Activated CD4-positive, alpha-beta T cell treated with anti-CD3 and anti-CD28 coated beads, Interleukin-2, amount 50 U/mL, for 4 hours (primary cell): ENCODE measurements around the gene OSBPL5.
"Not testable (repeated sequence)": the region's sequence is repeated elsewhere in the genome, so short reads cannot be mapped to it uniquely, and the experiment has no call there.

ENCODE experiments used
- DNase-seq, 2 experiments: peaks; one replicate each; pipeline ENCODE4 v3.0.0-alpha.2; 2020

Gene OSBPL5

DNA sequence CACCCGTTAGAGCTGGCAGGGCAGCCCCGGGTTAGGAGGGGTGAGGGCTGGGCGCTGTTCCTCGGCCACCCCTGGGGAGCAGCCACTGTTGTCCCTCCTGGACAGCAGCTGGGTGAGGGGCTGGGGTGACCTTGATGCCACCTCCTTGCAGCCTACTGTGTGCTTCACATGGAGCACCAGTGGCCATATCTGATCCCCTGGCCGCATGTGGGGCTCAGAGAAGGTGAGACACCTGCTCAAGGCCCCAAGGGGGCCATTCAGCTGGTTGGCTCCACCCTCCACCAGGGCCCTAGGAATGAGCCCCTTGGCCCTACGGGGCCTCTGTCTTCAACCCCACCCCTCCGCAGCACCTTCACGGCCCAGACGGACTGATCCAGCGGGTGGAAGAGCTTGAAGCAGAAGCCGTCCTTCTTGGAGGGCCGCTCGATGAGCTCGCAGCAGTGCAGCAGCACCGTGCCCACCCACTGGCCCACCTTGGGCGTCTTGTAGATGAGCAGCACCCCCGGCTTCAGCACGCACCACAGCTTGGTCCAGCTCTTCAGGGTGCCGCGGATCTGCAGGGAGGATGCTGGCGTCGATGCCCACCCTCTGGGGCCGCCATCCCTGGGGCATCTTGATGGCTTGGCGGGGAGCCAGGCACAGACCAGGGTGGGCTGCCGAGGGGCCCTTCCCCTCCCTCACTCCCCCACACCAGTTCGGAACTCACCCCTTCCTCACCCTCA, 44.9 kb downstream of the OSBPL5 start:
- no peak for DNase-seq

DNA sequence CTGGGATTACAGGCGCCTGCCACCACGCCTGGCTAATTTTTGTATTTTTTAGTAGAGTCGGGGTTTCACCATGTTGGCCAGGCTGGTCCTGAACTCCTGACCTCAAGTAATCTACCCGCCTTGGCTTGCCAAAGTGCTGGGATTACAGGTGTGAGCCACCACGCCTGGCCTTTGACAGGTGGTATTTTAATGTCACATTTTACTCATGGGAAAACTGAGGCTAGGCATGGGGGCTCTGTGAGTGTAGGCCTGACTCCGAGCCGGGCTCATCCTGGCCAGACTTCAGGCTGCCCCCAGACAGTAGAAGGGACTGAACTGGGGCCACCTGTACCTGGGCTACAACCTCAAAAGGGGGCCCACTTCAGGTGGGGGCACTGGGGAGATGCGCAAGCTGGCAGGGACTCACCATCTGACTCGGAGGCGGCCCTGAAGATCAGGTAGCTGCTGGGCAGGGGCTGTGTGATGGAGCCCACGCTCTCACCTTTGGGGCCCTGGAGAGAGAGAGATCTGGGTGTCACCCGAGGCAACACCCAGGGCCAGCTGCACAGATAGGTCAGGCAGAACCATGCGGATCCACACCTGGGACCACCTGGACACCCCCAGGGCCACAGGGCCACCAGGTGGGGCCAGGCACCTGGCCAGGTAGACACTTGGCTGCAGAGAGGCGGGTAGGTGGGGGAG, 45.8 kb downstream of the OSBPL5 start:
- DNase-seq: no peak

DNA sequence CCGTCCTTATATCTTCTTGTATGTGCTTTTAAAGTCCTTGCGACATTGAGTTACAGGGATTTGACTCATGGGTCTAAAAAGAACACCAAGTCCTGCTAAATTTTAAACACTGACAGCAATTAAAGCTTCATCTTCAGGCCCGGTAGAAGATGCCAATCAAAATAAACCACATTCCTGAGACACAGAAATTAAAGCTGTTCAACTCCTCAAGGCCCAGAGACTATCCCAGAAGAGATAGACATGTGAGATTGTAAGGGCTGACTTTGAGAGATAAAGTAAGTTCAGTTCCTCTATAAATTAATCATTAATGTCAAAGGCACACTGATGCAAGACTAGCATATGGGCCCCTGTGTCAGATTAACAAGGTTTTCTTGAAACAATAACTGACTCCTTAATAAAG, 49.8 kb downstream of the OSBPL5 start:
- no peak for DNase-seq

DNA sequence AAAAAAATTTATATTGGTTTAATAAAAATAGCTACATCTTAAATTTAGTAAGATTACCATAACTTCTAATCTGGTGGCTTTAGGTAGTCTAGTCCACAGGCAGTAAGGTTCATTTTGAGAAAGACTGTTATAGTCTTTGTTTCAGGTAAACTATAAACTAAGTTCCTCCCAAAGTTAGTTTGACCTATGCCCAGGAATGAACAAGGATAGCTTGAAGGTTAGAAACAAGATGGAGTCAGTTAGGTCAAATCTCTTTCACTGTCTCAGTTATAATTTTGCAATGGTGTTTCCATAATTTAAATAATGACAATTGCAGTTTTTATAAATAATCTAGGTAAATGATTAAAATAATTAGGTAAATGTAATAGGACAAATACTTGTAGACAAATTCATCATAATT, 51.4 kb downstream of the OSBPL5 start:
- not testable (repeated sequence) for DNase-seq

DNA sequence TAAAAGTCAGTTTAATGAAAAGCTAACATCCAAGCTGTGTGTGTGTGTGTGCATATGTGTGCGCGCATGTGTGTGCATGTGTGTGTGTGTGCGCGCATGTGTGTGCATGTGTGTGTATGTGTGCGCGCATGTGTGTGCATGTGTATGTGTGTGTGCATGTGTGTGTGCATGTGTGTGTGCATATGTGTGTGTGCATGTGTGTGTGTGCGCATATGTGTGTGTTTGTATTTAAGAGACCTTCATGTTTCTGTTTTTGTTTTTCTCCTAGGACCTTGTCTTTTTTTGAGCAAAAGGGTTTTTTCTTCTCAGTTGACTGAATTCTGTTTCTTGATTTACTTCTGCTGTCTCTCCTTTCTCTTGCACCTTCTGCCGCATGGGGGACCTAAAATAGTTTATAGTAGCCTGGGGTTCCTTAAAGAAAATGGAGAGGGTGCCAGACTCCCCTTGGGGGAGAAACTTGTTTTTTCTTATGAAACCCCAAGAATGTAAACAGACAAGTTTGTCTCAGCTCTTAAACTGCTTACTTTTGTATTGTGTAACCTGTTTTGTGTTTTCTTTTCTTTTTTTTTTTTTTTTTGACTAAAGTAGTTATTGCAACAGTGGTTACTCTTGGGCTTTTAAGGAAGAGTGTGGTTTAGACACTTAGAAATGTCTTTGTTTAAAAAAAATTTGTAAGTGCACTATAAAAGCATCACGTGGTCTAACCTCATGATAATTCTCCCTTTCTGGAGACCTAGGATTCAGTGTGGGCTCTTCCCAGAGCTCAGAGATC, 53.0 kb downstream of the OSBPL5 start:
- no peak for DNase-seq

DNA sequence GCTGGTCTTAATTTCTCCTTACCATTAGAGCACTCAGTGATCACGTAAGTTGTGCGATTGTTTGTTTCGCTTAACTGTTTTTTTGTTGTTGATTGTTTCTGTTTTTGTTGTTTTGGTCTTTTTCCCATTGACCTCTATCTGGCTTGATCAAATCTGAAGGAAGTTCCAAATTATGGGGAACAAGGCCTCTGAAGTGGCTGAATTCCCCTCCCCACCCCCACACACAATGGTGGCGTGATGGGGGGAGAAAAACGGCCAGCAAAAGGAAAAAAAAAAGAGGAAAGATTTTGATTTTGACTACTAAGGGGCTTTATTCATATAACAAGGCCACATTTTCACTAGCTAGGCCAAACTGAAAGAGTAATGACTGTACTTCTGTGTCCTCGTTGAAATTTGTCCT, 53.6 kb downstream of the OSBPL5 start:
- no peak for DNase-seq

DNA sequence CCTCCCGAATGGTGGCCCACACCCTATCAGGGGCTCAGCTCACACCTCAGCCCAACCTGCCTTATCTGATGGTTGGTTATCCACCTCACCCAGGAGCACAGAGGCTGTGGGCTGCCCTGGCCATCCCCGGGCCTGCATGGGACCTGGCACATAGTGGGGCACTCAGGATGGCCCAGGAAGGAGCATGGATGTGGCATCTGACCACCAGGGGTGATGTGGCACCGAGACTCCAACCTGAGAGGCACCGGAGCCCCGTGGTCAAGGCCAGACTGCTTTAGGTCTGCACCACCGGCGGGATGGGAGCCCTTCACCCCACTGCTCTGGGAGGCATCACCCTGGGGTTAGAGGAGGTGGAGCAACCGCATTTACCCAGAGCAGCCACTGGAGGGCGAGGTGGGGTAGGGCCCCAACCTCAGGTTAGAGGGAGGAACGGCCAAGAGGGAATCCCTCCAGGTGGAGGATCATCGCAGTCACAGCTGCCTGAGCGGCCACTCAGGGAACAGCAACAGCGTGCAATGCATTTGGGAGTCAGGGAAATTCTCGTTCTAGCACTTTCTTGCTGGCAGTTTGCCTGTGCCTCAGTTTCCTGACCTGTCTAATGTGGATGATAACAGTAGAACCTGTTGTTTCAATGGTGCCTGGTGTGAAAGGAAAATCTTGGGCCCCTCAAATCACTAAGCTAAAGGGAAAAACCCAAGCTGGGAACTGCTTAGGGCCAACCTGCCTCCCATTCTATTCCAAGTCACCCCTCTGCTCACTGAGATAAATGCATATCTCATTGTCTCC, 55.0 kb downstream of the OSBPL5 start:
- no peak for DNase-seq

DNA sequence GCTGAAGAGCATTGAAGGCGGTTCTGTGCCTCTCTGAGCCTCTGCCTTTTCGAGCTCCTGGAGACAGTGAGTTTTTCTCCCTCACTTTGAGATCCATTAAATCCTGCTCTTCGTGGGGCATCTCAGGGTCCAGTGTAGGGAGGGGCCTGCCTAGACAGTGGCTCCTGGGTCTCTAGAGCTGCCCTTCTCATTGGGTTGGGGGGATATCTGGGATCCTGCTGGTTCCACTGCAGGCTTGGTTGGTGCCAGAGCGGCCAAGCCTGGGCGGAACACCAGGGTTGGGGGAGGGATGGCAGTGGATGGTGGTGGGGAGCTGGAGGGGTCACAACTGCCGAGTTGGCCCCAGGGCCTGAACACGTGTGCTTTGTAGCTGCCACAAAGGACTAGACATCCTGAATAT, 55.7 kb downstream of the OSBPL5 start:
- no peak for DNase-seq

DNA sequence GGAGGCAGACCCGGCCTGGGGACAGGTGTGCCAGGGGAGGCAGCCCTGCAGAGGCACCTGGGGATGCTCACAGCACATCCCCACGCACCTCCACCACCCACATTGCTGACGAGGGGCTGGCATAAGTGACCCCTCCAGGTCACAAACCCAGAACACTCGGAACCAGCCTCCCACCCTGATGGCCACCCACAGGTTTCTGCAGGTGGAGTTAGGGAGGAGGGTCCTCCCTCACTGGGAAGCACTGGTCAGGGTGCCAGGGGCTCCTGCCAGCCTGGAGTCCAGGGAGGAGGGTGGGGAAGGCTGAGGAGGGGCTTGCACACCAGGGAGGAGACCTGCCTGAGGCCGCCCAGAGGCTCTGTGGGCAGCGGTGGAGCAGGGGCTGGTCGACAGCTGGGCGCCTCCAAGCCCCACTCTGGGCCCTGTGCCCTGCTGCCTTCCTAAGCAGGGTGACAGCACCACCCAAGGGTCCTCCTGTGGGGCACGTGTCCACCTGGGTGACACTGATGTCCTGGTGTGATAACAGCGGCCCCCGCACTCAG, 56.9 kb downstream of the OSBPL5 start:
- no peak for DNase-seq

DNA sequence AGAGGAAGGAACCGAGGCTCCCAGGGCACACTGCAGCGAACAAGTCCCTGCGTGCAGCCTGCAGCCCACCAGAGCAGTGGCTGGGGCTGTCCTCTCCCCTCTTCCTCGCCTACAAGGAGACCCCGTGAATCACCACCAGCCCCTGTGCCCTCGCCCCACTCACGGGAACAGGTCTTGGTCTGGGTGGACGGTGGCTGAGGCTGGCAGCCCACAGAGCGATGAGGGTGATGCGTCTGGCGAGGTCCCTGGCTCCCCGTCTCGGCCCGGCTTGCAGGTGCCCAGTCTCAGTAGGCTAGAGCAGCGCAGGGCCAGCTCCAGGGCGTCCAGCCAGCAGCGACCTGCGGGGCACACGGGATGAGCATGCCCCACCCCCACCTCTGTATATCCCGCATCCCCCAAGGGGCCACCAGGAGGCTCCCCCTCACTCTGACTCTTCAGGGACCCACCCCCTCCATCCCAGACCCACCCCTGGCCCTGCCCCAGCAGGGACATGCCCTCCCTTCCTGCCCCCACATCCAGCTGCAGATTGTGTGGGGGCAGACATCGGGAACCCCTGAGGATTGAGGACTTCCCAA, 57.4 kb downstream of the OSBPL5 start:
- no peak for DNase-seq

DNA sequence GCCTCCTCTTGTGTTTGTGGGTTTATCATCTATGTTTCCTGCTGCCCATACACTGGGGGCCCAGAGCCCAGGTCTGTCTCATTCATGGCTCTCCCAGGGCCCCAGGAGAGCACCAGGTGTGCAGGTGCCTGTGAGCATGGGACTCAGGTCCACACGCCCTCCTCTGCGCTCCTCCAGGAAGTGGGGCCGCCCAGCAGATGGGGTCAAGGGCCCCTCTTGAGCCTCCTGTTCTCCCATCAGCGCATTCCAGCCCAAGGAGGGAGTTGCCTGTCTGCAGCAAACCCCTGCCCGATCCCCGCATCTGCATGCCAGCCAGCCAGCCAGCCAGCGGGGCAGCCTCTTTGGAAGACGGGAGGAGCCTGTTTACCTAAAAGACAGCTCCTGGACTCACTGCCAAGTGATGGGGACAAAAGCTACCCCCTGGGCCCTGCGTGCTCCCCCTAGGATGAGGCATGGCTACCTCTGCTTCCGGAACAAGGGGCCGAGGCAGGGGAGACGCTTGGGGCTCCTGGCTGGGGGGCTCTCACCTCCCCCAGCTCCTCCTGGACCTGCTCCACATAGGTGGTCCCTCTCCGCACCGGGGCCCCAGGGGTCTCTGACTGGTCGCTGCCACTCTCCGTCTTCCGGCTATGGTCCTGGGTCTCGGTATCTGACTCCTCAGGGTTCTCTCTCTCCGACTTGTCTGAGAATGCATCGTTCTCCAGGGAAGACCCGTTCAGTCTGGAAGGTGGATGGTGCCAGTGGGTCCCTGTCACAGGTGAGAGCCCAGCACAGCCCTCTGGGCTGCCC, 58.2 kb downstream of the OSBPL5 start:
- no peak for DNase-seq

DNA sequence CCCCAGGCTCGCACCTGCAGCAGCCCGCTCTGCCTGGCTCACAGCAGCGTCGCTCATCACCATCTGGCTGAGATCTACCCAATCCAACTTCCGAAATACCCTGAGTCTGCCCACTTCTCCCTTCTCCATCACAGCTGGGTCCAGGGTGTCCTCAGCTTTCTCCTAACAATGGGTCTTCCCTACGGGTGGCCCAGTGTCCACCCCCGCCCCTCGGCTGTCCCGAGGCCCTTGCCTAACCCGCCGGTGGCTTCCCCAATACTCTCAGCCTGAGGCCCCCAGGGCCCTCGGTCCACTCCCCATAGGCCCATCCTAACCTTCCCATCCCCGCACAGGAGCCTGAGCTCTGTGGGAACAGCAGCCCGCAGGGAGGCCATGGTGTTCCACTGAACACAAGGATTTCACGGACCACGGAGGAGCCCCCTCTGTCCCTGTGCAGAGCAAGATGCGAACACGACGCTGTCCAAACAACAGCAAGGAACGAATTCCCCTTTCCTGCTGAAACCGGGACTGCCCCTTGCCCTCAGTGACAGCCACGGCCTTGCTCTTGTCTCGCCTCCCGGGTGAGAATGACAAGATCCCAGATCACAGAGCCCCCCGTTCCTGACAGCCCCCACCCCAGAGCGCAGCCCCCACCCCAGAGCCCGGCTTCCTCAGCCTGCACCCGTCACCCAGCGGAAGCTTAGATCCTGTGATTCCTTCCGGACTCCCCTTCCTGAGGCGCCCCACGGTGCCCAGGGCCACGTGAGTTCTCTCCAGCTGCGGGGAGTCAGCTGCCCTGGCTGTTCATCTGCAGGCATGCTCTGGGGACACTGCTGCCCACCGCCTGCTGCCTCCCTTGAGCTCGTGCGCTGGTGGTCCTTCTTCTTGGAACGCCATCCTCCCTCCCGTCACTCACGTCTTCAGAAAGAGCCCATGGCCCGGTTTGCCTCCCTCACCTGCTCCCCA, 59.0 kb downstream of the OSBPL5 start:
- no peak for DNase-seq

DNA sequence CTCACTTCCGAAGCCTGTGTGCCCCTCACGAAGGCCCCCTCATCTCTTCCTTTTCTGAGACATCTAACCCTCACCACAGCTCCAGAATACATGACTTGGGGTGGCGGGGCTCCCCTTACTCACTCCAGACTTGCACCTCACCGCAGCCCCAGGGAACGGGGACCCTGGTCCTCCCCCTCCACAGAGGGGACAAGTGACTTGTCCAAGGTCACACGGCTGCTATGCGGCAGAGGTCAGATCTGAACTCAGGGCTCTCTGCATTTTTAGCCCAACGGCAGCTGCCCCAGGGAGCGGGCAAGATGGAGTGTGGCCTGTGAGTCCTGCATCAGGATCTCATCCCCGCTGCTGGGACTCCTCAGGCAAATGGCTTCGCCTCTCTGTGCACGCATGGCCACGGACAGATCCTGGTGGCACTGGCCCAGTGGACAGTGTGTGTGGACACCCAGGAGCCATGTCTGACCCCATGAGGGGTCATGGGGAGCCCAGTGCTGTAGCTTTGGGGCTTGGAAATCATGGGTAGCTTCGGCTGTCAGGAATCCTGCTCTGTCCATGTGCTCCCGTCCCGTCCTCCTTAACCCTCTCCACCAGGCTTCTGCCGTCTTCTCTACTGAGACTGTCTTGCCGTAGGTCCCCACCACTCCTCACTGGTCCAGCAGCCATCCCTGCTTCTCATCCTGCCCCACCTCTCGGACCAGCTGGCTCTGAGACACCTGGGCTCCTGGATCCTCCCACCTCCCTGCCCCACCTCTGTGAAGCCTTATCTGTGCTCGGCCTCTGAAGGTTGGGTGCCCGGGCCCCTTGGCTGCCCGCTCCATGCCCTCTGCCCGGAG, 59.9 kb downstream of the OSBPL5 start:
- no peak for DNase-seq

DNA sequence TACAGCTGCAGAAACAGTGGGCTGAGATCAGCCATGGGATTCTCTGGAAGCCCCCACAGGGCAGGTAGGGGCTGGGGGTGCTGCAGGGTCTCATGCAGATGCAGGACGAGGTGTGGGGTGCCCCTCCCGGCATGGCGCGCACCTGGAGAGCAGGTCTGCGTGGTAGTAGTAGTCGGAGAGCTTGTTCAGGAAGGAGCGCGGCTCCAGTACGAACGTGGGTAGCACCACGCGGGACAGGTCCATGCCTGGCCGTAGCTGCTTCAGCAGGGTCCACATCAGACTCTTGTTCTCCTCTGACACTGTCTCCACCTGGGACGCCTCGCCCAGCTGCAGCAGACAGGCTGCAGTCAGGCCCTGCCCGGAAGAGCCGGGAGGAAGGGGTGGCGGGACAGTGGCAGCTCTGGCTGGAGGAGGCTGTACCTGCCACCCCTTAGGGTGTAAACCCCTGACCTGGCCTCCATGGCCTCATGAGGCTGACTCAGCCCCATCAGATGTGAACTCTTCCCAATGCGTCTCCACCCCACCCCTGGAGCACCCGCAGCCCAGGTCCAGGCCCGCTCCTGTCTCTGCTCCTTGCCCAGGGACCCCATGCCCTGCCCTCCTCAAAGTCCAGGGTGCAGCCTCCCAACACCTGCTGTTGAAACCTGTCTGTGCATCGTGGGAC, 60.9 kb downstream of the OSBPL5 start:
- DNase-seq: no peak

DNA sequence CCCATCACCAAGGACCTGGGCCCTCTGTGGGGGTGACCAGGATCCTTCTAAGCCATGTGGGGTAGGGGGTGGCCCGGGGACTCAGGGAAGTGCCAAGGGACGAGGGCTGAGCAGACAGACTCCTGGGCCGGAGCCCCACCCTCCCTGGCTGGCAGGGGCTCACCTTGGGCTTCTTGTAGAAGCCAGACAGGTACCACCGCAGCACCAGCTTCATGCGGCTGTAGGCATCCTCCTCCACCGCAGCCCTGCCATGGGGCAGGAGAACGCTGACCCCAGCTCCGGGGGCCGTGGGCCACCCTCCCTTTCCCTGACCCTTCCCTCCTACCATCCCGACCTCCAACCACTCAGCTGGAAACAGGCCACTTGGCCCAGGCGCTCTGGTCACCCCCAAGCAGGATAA, 62.0 kb downstream of the OSBPL5 start:
- DNase-seq: no peak

DNA sequence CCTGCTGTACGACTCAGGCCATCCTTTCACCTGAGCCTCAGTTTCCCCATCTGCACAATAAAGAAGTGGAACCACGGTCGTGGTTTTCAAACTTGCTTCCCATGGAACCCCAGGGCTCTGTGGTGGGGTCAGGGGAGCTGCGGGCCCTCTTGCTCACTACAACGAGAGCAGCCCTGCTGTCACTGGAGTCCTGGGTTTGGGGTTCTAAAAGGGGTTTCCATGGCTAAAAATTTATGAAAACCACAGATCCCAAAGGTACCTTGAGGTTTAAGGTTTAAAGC, 62.5 kb downstream of the OSBPL5 start:
- DNase-seq: no peak

DNA sequence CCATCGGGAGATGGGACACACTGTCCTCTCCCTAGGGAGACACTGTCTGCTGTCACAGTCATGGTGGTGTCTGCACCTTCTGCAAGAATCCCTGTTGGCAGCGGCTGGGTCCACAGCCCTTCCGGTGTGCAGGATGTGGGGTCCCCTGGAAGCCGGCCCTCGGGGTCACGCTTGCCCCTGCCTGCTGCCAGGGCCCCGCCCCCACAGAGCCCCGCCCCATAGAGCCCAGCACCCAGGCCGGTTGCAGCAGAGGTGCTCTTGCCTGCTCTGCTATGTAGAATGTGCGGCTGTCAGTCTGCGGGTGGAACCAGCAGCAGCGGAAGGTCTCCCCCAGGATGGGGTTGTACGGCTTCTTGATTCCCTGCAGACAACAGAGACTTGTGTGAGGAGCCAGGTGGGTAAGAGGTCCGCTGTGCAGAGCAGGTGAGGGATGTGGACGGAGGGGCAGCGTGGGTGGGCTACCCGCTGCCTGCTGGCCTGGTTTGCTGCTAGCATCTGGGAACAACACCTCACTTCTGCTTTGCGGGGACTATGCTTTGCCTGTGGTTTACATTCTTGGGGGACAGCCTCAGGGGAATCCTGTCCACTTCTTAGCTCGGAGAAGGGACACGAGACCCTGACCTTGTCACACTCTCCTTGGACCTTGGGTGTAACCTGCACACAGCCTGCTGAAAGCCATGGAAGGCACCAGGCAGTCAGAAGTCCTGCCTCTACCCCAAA, 63.0 kb downstream of the OSBPL5 start:
- no peak for DNase-seq

DNA sequence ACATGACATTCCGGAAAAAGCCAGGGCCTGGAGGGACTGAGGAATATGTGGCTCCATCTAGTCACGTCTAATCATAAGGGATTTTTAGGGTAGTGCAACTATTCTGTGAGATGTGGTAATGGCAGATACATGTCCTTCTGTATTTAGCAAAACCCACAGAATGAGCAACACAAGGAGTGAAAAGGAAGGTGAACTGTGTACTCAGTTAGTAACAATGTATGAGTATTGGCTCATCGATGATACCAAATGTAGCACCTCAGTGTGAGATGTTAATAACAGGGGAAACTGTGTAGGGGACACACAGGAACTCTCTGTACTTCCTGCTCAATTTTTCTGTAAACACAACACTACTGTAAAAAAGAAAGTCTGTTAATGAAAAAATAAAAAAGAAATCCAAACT, 65.9 kb downstream of the OSBPL5 start:
- DNase-seq: no peak
